HG03354 (cell line): Measurements from ENCODE around the gene PPP2R5B.

Experiments used
- ATAC-seq: cut with Tn5 transposase; IDR thresholded peaks from one replicate; pipeline ENCODE4 v1.9.1; 2021; ENCODE audit warnings: mild to moderate bottlenecking; ENCODE audit not compliant: unreplicated experiment, poor library complexity, severe bottlenecking

PPP2R5B gene

DNA sequence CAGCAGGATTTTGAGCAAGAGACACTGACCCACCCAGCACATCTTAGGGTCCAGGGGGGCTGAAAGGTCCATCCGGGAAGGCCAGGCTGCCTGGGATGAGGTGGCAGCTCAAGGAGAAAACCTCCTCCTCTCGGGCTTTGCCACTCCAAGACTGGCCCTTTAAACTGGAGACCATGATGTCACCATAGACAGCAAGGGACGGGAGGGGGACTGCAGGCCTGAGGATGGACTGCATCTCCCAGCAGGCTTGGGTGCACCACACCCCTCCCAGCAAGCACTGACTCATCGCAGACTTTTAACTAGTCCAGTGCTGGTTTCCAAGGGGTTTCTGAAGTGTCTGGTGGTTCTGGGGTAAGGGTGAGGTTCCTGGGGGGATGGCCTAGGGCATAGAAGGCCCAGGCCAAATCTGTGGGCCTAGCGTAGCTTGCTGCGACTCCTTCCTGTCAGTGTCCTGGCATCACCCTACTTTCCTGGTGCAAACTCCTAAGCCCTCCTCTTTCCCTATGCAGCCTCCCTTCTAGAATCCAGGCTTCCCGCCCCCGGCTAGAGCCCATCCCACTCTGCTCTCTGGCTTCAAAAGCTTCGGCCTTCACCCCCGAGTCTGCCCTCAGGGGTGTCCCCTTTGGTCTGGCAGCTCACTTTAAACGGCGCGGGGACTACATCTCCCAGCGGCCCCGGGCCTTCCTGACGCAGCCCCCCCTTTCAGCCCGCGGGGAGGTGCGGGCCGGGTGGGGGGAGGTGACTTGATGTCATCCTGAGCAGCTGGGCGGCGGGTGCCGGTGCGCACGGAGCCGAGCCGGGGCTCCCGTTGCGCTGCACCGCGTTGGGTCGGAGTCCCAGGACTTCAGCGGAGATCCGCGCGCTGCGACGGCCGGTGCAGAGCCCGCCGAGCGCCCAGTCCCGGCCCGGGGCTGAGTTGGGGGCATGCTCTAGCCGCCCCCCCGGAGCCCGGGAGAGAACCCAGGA lies at the start of gene PPP2R5B:
Gene PPP2R5B, plus strand, starts transcription at position 746 of the 966 bp plus-strand sequence. CDS start 1,046 bp downstream, outside the sequence.
- peak; percentile 87 for ATAC-seq

- ATAC-seq = no peak
Observed at GRCh38 chr11:64875369-64876228, 48.9 kb upstream of the PPP2R5B start.

- no peak for ATAC-seq
Observed at GRCh38 chr11:64876229-64876750, 48.2 kb upstream of the PPP2R5B start.

DNA sequence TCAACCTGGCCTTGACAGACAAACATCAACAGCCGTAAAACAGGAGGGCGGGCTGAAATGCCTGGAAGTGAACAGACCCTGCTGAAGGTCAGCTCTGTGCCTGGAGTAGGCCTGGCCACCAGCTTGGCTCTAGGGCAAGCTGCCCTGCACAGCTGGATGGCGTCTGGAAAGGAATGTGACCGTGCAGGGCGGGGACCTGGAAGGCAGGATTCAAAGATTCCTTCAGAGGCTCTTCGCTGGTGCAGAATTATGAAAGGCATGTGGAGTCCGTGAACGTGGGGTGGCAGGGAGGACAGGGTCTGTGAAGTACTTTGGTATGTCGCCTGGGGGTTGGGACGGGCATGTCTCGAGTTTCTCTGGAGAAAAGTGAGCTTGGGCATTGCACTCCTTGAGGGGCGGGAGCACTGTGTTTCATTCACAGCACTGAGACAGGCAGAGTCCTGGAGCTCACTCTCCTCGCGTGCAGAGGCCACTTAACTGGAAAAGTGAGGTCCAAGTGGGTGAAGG lies 47.6 kb upstream of the PPP2R5B start:
- ATAC-seq = no peak

GRCh38 chr11:64877390-64878222 lies 46.9 kb upstream of the PPP2R5B start:
- peak; percentile 11 for ATAC-seq

GRCh38 chr11:64878223-64878493 lies 46.3 kb upstream of the PPP2R5B start:
- no peak for ATAC-seq

GRCh38 chr11:64878494-64879243 lies 45.8 kb upstream of the PPP2R5B start, which contains the start of gene EHD1:
TSS of gene EHD1 (minus strand) at chr11:64878621. CDS start at chr11:64878464, 157 bp downstream.
- ATAC-seq = peak; percentile 69

DNA sequence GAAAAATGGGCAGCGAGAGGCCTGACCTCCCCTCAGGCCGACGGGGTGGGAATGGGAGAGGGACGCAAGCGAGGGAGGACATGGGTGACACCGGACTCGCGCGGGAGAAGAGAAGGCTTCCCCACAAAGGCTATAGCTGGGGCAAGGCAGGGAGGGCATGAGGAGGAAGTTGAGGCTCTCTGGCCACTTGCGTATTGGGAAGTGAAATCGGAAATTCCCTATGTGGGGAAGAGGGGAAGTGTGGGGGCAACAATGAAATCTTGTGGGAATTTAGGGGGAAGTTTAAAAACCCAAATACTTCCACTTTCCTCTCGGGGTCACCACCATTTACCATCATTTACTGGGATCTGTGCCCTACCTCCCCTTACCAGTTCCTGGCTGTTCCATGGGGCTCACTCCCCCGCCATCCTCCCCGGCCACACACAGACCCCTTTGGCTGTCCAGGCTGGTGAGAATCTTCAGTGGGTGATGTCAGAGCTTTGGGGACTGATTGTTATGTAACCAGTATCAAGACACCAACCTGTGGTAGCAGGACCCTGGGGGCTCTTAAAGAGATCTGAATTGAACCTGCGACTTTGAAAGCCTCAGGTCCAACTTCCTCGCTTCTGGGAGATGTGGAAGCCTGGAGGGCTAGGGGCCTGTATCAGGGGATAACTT lies 45.1 kb upstream of the PPP2R5B start:
- ATAC-seq = no peak

DNA sequence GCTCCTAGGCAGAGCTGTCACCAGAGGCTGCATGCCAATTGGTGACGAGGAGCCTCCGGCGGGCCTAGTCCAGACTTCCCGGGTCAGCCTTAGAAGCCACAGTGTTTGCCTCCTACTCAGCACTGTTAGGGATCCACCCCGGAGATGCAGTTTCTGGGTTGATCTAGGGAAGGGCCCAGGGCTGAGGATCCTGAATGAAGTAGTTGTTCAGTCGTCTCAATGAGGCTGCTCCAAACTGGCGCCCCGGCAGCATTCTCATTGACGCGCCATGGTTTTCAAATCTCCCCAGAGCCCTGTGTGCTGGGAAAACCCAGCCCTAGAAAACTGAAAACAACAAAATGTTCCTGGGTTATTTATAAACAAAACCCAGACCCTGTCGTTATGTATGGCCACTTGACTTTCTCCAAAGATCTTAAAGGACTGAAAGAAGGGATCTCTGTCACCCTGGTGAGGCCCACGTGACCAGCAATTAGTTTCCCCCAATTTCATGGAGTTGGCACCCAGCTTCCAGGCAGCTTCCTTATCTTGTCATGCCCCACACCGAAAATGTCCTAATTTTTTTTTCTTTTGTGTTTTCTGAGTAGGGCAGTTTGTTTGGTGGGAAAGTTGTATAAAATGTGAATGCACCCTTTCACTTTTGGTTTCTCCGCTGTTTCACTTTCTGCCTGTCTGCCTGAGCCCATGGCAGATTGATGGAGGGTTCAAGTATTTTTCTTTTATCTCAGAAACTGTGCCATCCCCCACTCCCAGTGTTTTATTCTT lies 44.1 kb upstream of the PPP2R5B start:
- ATAC-seq = no peak

DNA sequence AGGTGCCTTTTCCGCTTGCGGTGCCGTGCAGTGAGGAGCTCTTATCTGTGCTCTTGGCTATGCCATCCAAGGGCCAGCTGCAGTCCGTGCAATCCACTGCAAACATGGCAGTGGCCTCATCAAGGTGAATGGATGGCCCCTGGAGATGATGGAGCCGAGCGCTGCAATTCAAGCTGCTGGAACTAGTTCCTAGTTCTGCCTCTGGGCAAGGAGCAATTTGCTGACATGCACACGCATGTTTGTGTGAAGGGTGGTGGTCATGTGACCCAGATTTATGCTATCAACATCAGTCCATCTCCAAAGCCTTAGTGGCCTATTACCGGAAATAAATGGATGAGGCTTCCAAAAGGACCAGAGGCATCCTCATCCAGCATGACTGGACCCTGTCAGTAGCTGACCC lies 43.0 kb upstream of the PPP2R5B start:
- ATAC-seq = no peak

GRCh38 chr11:64882243-64882642 lies 42.2 kb upstream of the PPP2R5B start:
- no peak for ATAC-seq

DNA sequence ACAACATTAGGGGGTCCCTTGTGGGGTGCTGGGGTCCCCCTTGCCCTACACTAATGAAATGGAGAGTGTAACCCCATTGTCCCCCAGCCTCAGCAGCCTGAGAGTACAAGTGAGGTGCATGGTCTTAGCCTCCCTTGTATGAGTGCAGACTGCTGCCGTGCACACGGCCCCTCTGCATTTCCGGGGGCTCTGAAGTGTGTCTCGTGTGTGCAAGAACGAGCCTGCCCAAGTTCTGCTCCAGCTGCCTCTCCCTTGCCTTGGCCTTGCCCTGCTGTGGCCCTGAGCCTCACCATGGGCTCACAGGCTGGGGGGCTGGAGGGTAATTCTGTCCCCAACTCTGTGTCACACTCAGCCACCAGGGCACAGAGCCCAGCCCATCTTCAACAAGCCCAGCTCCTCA lies 40.9 kb upstream of the PPP2R5B start:
- ATAC-seq = no peak

- ATAC-seq = no peak
Observed at GRCh38 chr11:64884019-64884418, 40.5 kb upstream of the PPP2R5B start.

GRCh38 chr11:64885367-64886286 lies 38.9 kb upstream of the PPP2R5B start:
- no peak for ATAC-seq

DNA sequence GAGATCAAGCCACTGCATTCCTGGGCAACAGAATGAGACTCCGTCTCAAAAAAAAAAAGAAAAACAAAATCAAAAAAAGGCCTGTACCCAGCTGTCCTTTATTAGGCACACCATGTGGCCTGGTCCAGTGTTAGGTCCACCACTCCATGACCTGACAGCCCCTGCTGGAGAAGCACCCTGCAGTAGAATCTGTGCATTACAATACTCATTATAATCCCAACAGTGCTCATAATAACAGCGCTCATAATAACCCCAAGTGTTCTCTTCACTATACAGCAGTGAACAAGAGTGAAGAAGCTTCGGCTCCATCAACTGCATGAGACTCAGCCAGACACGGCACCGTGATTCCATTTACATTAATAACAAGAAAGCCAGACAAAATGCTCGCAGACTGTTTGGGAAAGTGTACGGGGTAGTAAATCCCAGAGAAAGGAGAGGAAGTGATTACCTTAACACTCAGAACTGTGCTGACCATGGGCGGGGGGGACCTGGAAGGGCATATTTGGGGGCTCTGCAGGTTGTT lies 37.2 kb upstream of the PPP2R5B start:
- no peak for ATAC-seq

DNA sequence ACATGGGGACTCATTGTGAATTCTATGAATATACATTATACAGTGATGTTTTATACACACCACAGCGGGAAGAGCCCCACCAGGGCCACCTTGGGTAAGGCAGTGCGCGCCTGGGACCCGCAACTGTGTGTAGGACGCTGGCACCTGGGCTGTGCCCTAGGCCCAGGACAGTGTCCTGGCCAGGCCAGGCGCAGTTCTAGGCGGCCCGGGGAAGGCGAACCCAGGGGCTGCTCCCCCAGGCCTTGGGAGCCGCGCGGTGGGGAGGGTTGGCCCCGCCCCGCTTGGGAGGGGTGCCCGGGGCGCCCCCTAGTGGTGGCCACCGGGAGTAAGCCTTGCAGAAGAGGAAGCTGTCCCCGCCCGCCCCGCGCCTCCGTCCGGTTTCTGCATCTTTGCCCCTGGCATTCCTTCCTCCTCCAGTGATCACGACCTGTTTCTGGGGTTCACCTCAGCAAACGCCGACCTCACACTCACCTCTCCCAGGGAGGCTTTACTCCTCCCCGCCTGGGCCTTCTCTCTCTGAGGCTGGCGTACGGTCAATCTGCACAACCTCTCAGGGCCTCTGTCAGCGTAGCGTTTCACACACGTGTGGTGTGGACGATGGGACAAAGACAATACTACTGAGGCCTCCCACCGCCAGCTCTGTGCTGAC lies 36.6 kb upstream of the PPP2R5B start:
- peak; percentile 64 for ATAC-seq
